OCI-M2 (cell line): ENCODE measurements around the gene ALG12.

Experiments
- DNase-seq: peaks from one replicate; lab custom pipeline; 2025; ENCODE audit not compliant: unreplicated experiment; lab: John Stamatoyannopoulos, UW

The ALG12 gene

DNA sequence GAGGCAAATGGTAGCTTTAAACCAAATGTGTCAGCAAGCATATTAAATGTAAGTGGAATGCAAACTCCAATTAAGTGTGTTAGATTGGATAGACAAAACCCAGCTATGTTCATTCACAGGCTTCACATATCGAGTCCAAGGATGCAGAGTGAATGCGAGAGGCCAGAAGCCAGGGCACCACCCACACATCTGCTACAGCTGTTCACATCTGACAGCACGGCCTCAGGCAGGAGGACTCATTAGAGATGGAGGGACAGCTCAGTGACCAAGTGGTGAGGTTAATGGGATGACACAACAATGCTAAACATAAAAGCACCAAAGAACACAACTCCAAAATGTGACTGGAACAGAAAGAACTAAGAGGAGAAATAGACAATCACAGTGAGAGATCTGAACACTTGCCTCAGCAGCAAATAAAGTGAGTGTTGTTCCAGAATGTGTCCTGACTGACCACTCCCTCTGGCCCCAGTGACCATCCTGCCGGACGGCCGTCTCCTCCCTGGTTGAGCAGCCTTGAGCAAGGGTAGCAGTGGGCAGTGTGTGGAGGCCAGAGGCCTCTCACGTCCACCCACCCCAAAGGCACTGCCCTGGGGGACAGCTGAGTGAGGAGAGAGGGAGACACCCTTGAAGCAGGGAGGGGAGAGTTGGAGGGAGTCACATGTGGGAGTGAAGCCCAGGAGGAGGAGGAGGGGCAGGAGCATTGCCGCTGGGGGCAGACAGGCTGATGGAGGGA lies 23.8 kb downstream of the ALG12 start:
- no peak for DNase-seq

DNA sequence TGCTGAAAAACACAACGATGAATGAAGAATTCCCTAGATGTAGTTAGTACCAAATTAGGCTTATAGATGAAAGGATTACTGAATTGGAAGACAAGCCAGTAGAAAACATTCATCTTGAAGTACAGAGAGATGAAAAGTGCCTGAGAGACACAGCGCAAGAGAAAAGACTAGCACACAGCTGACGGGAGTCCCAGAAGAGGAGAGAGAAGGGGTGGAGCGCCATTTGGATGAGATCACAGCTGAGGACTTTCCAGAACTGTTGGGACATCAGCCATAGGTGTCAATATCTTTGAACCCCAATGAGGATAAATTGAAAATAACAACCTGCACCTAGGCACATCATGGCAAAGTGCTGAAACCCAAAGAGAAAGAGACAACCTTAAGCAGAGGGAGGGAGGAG lies 25.2 kb downstream of the ALG12 start:
- DNase-seq = no peak

DNA sequence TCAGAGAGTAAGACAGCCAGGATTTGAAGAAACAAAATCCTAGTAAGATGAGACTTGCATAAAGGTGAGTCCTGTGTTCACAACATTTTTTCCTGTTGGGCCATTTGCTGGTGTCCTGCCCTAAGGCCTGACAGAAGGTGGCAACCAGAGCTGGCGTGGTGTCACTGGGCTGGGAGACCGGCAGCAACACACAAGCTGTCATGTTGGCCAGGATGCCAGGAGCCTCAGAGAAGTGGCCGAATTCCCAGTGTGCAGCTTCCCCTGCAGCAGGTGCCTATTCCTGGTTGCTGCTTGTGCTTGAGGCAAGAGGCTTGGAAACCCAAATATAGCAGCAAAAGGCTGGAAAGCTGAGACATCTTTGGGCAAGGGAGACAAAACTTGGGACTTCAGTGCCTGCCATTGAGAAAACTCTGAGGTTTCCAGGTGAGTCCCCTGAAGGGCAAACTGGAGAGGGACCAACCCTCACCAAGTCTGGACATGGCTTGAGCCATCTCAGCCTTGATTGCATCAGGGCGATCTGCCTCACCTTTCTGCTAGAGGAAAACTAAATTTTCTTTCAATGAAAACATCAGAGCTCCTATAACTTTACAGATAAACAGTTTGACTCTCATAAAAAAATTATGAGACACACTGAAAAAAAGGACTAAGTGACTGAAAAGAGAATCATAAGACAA lies 25.9 kb downstream of the ALG12 start:
- no peak for DNase-seq

DNA sequence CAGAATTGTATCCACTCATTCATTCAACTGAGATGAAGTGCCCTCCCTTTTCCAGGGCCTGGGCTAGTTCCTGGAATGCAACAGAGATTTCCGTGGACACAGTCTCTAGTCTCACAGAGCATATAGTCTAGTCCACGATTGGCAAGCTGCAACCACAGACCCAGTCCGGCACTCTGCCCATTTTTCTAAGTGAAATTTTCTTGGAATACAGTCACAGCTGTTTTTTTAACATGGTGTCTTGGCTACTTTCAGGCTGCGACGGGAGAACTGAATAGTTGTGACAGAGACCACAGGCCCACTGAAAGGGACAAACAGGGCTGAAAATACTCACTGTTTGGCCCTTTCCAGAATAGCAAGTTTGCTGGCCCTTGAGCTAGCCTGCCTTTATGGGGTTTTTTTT lies 29.2 kb downstream of the ALG12 start:
- DNase-seq = no peak

DNA sequence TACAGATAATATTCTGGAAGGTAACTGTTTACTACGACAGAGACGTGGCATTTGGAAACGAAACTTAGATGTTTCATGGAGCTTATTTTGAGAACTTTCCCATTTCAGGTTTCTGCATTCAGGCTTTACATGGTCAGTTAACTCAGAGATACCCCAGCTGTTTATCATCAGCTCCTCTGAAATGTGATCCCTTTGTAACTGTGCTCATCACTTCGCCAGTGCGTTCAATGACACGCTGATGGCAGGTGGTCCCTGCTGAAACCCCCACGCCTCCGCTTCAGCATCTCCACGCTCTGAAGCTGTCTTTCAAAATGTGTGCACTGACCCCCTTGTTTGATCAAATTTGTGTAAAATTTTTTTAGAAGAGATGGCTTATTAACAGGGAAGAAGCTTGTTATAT lies 30.5 kb downstream of the ALG12 start:
- no peak for DNase-seq

DNA sequence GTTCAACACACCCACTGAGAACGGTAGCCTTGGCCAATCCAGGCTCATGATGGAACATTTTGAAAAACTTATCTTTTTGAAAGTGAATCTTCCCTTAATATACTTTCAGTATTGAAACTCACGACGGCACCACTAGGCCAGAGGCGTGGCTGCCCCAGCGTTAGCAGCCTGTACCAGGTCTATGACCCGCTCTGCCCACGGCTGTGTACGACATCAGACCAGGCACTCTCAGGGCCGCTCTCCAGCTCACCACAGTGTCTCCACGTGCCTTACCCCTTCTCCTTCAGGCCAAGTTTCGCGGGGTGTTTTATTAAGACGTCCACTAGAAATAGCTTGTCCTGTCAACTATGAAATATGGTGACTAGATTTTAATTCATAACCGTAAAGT lies 31.2 kb downstream of the ALG12 start:
- DNase-seq = no peak

DNA sequence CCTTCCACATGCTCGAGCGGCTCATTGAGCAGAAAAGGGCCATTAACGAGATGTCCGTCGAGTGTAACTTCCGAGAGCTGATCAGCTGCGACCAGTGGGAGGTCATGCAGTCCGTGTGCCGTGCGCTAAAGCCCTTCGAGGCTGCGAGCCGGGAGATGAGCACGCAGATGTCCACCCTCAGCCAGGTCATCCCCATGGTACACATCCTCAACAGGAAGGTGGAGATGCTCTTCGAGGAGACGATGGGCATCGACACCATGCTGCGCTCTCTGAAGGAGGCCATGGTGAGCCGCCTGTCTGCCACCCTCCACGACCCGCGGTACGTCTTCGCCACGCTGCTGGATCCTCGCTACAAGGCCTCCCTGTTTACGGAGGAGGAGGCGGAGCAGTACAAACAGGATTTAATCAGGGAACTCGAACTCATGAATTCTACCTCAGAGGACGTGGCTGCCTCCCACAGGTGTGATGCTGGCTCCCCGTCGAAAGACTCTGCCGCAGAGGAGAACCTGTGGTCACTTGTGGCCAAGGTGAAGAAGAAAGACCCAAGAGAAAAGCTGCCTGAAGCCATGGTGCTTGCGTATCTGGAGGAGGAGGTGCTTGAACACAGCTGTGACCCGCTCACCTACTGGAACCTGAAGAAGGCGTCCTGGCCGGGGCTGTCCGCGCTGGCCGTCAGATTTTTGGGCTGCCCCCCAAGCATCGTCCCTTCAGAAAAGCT lies 31.7 kb downstream of the ALG12 start:
- DNase-seq = no peak

DNA sequence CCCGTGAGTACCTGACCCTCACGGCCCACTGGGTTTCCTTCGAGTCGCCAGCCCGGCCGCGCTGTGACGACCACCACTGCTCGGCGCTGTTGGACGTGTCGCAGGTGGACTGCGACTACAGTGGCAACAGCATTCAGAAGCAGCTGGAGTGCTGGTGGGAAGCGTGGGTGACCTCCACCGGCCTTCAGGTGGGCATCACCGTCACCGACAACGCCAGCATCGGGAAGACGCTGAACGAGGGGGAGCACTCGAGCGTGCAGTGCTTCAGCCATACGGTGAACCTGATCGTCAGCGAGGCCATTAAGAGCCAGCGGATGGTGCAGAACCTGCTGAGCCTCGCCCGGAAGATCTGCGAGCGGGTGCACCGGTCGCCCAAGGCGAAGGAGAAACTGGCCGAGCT lies 32.4 kb downstream of the ALG12 start:
- DNase-seq = no peak

DNA sequence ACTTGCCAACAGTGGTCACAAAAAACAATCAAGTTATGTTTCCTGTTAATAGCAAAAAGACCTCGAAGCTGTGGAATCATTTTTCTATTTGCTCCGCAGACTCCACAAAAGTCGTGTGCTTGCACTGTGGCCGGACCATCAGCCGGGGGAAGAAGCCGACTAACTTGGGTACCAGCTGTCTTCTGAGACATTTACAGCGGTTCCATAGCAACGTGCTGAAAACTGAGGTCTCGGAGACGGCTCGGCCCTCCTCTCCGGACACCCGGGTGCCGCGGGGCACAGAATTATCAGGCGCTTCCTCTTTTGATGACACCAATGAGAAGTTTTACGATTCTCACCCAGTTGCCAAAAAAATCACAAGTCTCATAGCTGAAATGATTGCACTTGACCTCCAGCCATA lies 33.0 kb downstream of the ALG12 start:
- no peak for DNase-seq

DNA sequence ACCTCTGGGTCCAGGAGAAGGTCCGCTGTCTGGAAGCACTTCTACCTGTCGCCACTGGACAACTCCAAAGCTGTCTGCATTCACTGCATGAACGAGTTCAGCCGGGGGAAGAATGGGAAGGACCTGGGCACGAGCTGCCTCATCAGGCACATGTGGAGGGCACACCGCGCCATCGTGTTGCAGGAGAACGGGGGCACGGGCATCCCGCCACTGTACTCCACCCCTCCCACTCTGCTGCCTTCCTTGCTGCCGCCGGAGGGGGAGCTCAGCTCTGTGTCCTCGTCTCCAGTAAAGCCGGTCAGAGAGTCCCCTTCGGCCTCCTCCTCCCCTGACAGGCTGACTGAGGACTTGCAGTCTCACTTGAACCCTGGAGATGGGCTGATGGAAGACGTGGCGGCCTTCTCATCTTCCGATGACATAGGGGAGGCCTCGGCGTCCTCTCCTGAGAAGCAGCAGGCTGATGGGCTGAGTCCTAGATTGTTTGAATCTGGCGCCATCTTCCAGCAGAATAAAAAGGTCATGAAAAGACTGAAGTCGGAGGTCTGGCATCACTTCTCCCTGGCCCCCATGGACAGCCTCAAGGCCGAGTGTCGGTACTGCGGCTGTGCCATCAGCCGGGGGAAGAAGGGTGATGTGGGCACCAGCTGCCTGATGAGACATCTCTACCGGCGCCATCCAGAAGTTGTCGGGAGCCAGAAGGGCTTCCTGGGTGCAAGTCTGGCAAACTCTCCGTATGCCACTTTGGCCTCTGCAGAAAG lies 33.6 kb downstream of the ALG12 start:
- no peak for DNase-seq

DNA sequence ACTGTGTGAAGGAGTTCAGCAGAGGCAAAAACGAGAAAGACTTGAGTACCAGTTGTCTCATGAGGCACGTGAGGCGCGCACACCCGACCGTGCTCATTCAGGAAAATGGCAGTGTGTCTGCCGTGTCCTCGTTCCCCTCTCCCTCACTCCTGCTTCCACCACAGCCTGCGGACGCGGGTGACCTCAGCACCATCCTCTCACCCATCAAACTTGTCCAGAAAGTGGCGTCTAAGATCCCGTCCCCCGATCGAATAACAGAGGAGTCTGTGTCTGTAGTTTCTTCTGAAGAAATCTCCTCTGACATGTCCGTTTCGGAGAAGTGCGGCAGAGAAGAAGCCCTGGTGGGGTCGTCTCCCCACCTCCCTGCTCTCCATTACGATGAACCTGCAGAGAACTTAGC lies 34.2 kb downstream of the ALG12 start:
- DNase-seq = no peak

DNA sequence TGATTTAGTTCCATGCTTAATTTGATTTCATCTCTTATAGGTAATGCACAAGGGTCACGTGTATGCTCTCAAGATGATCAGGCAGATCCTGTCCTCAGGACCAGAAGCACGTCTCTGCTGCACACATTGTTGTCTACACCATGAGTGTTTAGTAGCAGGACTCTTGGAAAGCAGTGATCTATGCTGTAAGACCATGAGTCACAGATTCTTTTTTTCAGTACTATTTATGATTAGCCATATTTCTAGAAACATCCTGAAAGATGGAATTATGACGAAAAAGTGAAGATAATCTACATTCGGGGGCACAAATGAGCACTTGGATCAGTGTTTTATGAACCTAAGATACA lies 35.0 kb downstream of the ALG12 start:
- DNase-seq = no peak

DNA sequence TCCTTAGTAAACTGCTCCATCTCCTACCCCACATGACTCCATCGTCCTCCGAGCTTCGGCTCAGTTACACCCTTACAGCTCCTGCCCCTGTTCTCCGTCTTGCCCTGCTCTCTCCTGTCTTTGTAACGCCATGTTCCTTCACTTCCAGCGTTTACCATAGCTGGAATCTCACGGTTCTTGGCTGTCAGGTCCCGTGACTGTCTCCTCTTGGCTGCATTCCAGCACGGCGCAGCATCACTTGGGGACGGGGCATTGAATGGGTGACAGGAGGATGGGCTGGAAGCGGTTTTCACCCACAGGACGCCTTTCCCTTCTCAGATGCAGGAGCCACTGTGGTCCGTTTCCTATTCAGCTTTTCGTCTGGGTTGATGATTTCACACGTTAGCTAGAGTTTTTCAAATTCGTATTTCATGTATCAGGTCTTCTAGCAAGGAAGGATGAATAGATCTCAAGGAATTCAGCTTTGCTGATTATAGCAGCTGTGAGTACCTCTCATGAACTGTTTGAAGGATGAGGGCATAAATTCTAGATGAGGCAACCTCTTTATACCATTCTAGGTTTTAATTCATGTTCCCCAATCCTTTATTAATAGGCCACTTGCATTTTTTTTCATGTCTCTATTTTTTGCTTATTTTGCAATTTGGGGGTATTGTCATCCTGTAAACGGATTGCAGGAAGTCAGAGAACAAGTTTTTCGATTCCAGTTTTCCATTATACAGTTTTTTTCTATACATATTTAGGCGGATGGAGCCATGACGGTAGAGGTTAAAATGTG lies 35.5 kb downstream of the ALG12 start:
- DNase-seq = no peak

DNA sequence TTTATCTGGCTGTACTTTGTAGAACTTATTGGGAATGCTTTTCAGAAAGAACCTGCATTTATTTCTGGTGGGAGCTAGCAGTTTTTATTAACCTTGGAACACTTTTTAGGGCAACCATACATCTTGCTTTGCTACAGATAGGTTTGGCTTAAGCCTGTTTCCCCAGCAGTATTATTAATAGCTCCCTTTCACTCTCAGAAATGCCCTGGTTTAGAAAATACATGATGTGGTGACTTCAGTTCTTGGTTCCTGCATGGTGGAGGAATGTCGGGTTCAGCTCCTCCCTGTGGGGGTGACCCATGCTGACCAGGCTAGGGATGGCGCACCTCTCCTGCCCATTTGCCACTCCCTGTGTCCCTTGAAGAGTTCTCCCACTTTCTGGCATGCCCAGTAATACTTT lies 36.4 kb downstream of the ALG12 start:
- no peak for DNase-seq

DNA sequence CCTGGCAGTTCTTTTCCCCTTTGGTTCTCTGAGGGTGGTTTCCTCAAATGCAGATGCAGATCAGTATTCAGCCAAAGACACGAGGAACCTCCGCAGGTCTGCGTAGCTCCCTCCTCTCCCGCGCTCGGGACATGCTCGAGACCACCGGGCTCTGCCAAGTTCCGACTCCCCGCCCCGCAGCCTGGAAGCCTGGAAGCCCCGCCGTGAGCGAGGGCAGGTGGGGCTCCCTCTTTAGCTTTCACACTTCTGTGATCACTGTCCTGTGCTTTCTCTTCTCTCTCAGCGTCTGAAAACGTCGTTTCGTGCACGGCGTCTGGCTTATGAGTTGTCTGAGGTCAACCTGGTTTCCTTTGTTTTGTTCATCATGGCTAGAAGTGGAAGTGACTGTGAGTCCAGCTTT lies 38.0 kb downstream of the ALG12 start:
- DNase-seq = no peak

DNA sequence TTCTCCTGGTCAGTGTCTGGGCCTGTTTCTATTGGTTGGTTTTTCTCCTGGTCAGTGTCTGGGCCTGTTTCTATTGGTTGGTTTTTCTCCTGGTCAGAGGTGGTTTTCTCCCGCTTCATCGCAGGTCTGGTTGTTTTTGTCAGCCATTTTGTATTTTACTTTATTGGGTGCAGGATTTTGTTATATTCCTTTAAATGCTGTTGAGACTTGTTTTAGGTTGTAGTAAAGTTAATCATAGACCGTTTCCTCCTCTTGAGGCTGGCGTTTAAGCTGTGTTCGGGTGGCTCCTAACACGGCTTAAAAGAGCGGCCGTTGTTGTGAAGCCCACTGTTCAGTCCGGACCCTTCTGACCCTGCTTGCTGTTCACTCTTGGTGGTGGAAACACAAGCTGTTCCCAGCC lies 38.4 kb downstream of the ALG12 start:
- DNase-seq = no peak

DNA sequence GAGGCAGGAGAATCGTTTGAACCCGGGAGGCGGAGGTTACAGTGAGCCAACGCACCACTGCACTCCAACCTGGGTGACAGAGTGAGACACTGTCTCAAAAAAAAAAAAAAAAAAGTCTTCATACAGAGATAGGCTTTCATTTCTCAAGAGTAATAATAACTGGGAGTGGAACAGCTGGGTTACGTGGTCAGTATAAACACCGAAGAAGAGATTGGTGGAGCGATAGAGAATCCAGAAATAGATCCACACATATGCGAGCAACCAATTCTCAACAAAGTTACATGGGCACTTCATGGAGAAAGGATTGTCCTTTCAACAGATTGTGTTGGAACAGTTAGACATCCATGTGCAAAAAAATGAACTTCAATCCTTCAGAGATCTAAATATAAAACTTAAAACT lies 40.0 kb downstream of the ALG12 start:
- DNase-seq = no peak

DNA sequence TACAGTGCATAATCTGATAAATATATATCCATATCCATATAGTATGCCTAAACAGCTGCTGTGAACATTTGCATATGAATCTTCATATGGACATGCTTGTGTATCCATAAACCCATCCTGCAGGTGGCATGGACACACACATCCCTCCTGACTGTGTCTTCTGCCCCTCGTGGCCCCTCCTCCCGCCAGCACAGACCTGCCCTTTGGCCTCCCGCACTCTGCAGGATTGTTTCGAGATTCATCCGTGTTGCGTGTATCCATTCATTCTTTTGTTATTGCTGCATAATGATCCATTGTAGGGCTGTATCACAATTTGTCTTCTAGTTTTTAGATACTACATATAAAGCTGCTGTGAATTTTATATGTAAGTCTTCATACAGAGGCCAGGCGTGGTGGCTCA lies 40.6 kb downstream of the ALG12 start:
- DNase-seq = no peak

DNA sequence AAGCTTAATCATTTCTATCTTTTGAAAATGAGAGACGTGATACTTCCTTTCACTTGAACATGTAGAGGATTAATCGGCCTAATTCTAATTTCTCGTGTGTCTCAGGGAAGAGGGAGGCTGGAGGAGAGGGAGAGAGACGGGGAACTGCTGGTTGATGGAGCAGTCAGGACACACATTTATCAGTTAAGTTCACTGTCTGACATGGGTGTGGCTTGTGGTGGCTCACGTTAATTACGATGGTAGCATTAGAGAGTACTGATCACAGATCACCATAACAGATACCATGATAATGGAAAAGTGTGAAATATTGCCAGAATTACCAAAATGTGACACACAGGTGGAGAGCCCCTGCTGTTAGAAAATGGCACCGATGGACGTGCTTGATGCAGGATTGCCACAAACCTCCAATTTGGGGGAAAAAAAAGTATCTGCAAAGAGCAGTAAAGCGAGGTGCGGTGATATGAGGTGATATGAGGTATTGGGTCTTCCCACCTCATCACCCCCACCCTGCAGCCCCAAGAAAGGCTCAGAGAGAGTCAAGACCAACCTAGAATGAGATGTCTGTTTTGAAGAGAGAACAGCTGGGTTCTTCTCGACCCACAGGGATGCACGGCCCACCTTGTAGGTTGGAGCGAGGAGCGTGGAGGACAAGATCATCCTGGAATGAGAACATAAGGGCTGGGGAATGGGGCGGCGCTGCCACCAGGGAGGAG lies 44.9 kb downstream of the ALG12 start:
- no peak for DNase-seq

DNA sequence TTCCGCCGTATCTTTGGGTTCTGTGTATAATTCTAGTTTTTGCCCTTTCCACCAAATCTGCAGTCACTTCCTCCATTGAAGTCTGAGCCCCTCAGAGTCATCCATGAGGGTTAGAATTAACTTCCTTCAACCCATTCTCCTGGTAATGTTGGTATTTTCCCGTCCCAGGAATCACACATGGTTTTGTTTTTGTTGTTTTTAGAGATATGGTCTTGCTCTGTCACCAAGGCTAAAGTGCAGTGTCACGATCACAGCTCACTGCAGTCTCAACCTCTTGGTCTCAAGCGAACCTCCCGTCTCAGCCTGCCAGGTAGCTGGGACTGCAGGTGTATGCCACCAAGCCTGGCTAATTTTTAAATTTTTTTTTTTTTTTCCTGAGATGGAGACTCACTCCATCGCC lies 45.9 kb downstream of the ALG12 start:
- DNase-seq = no peak
